Ascending aorta (tissue), 2 donors: ENCODE data around the gene PTGDR. TPM values are rescaled to one million over a fixed set of nuclear protein-coding genes. Genes with fewer than 3 reads are reported as not detected.

Experiments used
- DNase-seq, 2 donors: peaks; one replicate each; pipeline ENCODE4 v3.0.0-alpha.2; 2019; ENCODE audit warnings: low spot score in 2 of 2
- H3K27ac ChIP-seq, 2 donors: fragments of 200-600 bp; sonication (generic); one replicate each; pipeline ENCODE4 v1.5.1; 2016 to 2017; ENCODE audit warnings: mild to moderate bottlenecking in 1 of 2
- H3K27me3 ChIP-seq: fragments of 200-600 bp; sonication (generic); one replicate; pipeline ENCODE4 v1.5.1; 2017
- H3K36me3 ChIP-seq, 2 donors: fragments of 200-600 bp; sonication (generic); one replicate each; pipeline ENCODE4 v1.5.1; 2016
- H3K4me1 ChIP-seq, 2 donors: fragments of 200-600 bp; sonication (generic); one replicate each; pipeline ENCODE4 v1.5.1; 2016 to 2017; ENCODE audit warnings: mild to moderate bottlenecking in 1 of 2
- H3K4me3 ChIP-seq, 2 donors: fragments of 200-600 bp; sonication (generic); one replicate each; pipeline ENCODE4 v1.5.1; 2016 to 2017; ENCODE audit warnings: mild to moderate bottlenecking in 1 of 2
- H3K9me3 ChIP-seq, 2 donors: fragments of 200-600 bp; sonication (generic); one replicate each; pipeline ENCODE4 v1.5.1; 2016
- intact Hi-C: fragments of 100-400 bp; cut with DNase I; formaldehyde crosslinking; loops from one replicate; pipeline ENCODE4 v1.15.1; 2023
- total RNA-seq: library from RNA; depleted of rRNA; stranded (reverse); fragments of >200 nt; gene quantifications from one replicate; pipeline ENCODE4 v1.1.0, GENCODE V29; 2016
- TF ChIP-seq, protein P1 (sequence below), 3 experiments: fragments of 200-600 bp in 2 of 3; fragments of 450-650 bp in 1 of 3; sonication (generic) in 2 of 3; IDR thresholded peaks; one replicate each; pipeline ENCODE4 v1.5.1; 2016 to 2019; ENCODE audit warnings: antibody characterized with exemption in 3 of 3, mild to moderate bottlenecking in 1 of 3, moderate library complexity in 1 of 3

Gene PTGDR
- total RNA-seq, 1 donor from 2014 or later: 13.4 TPM

- intact Hi-C loops: no loop called here
- TF ChIP-seq, protein P1, sequence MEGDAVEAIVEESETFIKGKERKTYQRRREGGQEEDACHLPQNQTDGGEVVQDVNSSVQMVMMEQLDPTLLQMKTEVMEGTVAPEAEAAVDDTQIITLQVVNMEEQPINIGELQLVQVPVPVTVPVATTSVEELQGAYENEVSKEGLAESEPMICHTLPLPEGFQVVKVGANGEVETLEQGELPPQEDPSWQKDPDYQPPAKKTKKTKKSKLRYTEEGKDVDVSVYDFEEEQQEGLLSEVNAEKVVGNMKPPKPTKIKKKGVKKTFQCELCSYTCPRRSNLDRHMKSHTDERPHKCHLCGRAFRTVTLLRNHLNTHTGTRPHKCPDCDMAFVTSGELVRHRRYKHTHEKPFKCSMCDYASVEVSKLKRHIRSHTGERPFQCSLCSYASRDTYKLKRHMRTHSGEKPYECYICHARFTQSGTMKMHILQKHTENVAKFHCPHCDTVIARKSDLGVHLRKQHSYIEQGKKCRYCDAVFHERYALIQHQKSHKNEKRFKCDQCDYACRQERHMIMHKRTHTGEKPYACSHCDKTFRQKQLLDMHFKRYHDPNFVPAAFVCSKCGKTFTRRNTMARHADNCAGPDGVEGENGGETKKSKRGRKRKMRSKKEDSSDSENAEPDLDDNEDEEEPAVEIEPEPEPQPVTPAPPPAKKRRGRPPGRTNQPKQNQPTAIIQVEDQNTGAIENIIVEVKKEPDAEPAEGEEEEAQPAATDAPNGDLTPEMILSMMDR (IDR thresholded peaks at IDR 0.05): no peak
- DNase-seq: no peak
- no peak overlapping the region for H3K4me3 ChIP-seq
- no peaks in the 10 kb centered on the region for H3K4me1 ChIP-seq
- H3K27me3 ChIP-seq: no peaks in the 10 kb centered on the region
- H3K9me3 ChIP-seq: no peaks in the 10 kb centered on the region
- H3K36me3 ChIP-seq: no peaks in the 10 kb centered on the region
- no peak overlapping the region for H3K27ac ChIP-seq
Measured at GRCh38 chr14:52233693-52234092, 33.8 kb upstream of the PTGDR start.

DNA sequence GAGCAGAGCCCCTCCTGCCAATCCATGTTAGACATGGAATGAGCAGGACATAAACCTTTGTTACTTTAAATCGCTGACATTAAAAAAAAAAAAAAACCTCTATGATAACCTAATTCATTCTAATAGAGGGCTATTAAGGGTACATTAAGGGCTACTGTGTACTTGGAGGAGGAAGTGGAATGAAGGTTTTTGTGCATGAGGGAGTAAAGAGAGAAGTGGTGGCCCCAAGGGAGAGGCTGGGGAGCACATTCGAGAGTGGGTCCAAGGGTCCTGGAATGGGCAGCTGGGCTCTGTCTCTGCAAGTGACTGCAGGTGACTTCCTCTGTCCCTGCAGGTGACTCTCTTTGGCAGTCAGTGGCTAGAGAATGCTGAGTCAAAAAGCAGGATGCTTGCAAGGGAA, 32.1 kb upstream of the PTGDR start:
- no peaks in the 10 kb centered on the region for H3K9me3 ChIP-seq

DNA sequence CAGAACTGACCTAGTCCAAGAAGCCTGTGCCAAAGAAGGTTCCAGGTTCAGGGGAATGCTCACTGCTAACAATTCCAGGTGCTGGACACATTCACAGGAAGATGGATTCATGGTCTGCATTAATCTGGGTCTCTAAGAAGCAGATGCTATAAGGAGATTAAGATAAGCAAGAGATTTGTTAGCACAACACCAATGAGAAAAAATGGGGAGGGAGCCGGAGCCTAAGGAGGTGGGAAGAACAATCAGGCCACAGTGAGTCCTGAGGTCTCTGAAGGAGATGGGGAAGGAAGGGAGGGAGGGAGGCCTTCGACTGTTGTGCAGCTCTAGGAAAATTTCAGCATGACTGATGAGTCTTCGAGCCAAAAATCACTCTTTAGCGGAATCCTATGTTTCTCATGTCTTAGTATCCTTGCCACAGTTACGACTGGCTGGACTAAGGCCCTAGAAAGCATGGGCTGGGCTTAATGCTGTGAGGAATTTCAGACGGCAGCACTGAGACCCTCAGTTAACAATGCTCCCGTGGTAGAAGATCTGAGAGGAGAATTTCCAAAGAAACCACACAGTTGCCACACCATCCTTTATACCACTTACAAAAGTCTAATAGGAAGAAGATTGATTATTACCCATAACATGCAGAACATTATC, 31.5 kb upstream of the PTGDR start:
- TF ChIP-seq, protein P1 (IDR thresholded peaks at IDR 0.05): no peak
- DNase-seq: no peak
- Histone ChIP-seq H3K9me3 (no peaks in the 10 kb centered on the region), H3K4me3 (no peak overlapping the region), H3K27me3 (no peaks in the 10 kb centered on the region), H3K27ac (no peak overlapping the region), H3K4me1 (no peaks in the 10 kb centered on the region), H3K36me3 (no peaks in the 10 kb centered on the region)
- intact Hi-C loops: no loop called here

More for the DNA sequence above, 32.1 kb upstream of the PTGDR start:
- Histone ChIP-seq H3K27ac (no peak overlapping the region), H3K4me3 (no peak overlapping the region), H3K36me3 (no peaks in the 10 kb centered on the region), H3K4me1 (no peaks in the 10 kb centered on the region), H3K27me3 (no peaks in the 10 kb centered on the region)
- DNase-seq: no peak
- intact Hi-C loops: no loop called here
- TF ChIP-seq, protein P1 (IDR thresholded peaks at IDR 0.05): no peak

GRCh38 chr14:52238682-52239081, 28.8 kb upstream of the PTGDR start:
- Histone ChIP-seq H3K27ac (no peak overlapping the region), H3K4me1 (no peaks in the 10 kb centered on the region), H3K4me3 (no peak overlapping the region), H3K9me3 (no peaks in the 10 kb centered on the region), H3K27me3 (no peaks in the 10 kb centered on the region), H3K36me3 (no peaks in the 10 kb centered on the region)
- TF ChIP-seq, protein P1 (IDR thresholded peaks at IDR 0.05): no peak
- DNase-seq: no peak
- intact Hi-C loops: no loop called here

- no peaks in the 10 kb centered on the region for H3K4me1 ChIP-seq
- no peaks in the 10 kb centered on the region for H3K36me3 ChIP-seq
- no peaks in the 10 kb centered on the region for H3K9me3 ChIP-seq
- TF ChIP-seq, protein P1 (IDR thresholded peaks at IDR 0.05): no peak
- intact Hi-C loops: no loop called here
- H3K27ac ChIP-seq: no peak overlapping the region
- no peak for DNase-seq
- no peak overlapping the region for H3K4me3 ChIP-seq
- no peaks in the 10 kb centered on the region for H3K27me3 ChIP-seq
Measured at GRCh38 chr14:52240623-52241022, 26.9 kb upstream of the PTGDR start.
